Type B pancreatic cell (in vitro differentiated cells): ENCODE measurements around the gene KATNB1. TPM values are rescaled to one million over a fixed set of nuclear protein-coding genes. Genes with fewer than 3 reads are reported as not detected.

Experiments used
- DNase-seq: peaks from one replicate; pipeline ENCODE4 v3.0.0; 2021; ENCODE audit warnings: mixed read lengths; ENCODE audit not compliant: unreplicated experiment; ENCODE audit errors: extremely low spot score
- H3K27ac Mint-ChIP-seq: 2 replicates; pipeline ENCODE4 v1.8.0; 2021; ENCODE audit warnings: mild to moderate bottlenecking, mixed read lengths
- H3K27me3 Mint-ChIP-seq: 2 replicates; pipeline ENCODE4 v1.8.0; 2021; ENCODE audit warnings: mixed read lengths
- H3K36me3 Mint-ChIP-seq: 2 replicates; pipeline ENCODE4 v1.8.0; 2021; ENCODE audit warnings: mixed read lengths
- H3K4me1 Mint-ChIP-seq: one replicate; pipeline ENCODE4 v1.8.0; 2021; ENCODE audit warnings: mixed read lengths; ENCODE audit not compliant: unreplicated experiment
- H3K4me3 Mint-ChIP-seq: 2 replicates; pipeline ENCODE4 v1.8.0; 2021; ENCODE audit warnings: mild to moderate bottlenecking, mixed read lengths
- H3K9me3 Mint-ChIP-seq: 2 replicates; pipeline ENCODE4 v1.8.0; 2021; ENCODE audit warnings: mixed read lengths
- long read RNA-seq: library from polyadenylated mRNA; unstranded; transcript quantifications from one replicate; pipeline ENCODE4 v2.0.0, GENCODE V29; 2020
- total RNA-seq: library from RNA; stranded (reverse); gene quantifications from 2 replicates; pipeline ENCODE4 v1.2.1, GENCODE V29; 2021; ENCODE audit warnings: low replicate concordance
- TF ChIP-seq, protein P1 (sequence below): fragments of 200-600 bp; sonication (generic); conservative IDR thresholded peaks from 2 replicates; pipeline ENCODE4 v1.5.0; 2021; ENCODE audit warnings: antibody characterized with exemption, mild to moderate bottlenecking

The KATNB1 gene
- total RNA-seq = 20.2 and 31.7 TPM in 2 replicates
- long read RNA-seq, transcript KATNB1-201 (20 exons, 2,664 nt) = major isoform, 11 of 20 reads
- long read RNA-seq, partial matches to known transcripts = 2 of 20 reads
- long read RNA-seq, other reads (novel, unspliced or antisense) = 7 of 20 reads

GRCh38 chr16:57735755-57736418, at the start of gene KATNB1:
Gene KATNB1 (plus strand): TSS chr16:57735770. CDS start chr16:57737244, 1,474 bp downstream.
- TF ChIP-seq, protein P1, sequence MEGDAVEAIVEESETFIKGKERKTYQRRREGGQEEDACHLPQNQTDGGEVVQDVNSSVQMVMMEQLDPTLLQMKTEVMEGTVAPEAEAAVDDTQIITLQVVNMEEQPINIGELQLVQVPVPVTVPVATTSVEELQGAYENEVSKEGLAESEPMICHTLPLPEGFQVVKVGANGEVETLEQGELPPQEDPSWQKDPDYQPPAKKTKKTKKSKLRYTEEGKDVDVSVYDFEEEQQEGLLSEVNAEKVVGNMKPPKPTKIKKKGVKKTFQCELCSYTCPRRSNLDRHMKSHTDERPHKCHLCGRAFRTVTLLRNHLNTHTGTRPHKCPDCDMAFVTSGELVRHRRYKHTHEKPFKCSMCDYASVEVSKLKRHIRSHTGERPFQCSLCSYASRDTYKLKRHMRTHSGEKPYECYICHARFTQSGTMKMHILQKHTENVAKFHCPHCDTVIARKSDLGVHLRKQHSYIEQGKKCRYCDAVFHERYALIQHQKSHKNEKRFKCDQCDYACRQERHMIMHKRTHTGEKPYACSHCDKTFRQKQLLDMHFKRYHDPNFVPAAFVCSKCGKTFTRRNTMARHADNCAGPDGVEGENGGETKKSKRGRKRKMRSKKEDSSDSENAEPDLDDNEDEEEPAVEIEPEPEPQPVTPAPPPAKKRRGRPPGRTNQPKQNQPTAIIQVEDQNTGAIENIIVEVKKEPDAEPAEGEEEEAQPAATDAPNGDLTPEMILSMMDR = no peak
- no peak for DNase-seq
- Mint-ChIP-seq H3K4me1 (peaks cover 14% of the 10 kb centered on the region), H3K27me3 (no peaks in the 10 kb centered on the region), H3K36me3 (peaks cover 4% of the 10 kb centered on the region), H3K4me3 (peak within 1 kb of the TSS; percentile 100), H3K27ac (peak within 1 kb of the TSS; percentile 97), H3K9me3 (peaks cover 7% of the 10 kb centered on the region)

GRCh38 chr16:57686577-57686976, 49.0 kb upstream of the KATNB1 start:
- no peak for DNase-seq
- no peak overlapping the region for H3K4me3 Mint-ChIP-seq
- H3K9me3 Mint-ChIP-seq = no peaks in the 10 kb centered on the region
- TF ChIP-seq, protein P1 = no peak
- no peaks in the 10 kb centered on the region for H3K36me3 Mint-ChIP-seq
- no peaks in the 10 kb centered on the region for H3K27me3 Mint-ChIP-seq
- peaks cover 20% of the 10 kb centered on the region for H3K4me1 Mint-ChIP-seq
- no peak overlapping the region for H3K27ac Mint-ChIP-seq

DNA sequence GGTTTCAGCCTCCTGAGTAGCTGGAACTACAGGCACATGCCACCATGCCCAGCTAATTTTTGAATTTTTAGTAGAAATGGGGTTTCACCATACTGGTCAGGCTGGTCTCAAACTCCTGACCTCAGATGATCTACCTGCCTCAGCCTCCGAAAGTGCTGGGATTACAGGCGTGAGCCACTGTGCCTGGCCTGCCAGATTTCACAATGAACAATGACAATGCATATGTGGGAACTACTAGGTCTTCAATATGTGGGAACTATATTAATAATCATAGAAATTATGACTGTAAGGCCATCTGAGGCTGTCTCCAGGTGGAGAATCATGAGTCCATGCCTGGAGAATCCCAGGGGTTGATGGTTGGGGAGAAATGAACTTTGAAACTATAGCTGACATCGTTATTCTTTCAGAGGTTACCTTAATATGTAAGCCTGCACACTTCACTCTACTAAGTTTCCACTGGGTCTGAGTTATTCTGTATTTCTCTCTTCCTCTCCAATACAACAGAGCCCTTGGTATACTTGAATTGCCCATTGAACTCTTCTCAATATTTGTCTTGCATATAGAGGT, 48.1 kb upstream of the KATNB1 start:
- TF ChIP-seq, protein P1 = no peak

DNA sequence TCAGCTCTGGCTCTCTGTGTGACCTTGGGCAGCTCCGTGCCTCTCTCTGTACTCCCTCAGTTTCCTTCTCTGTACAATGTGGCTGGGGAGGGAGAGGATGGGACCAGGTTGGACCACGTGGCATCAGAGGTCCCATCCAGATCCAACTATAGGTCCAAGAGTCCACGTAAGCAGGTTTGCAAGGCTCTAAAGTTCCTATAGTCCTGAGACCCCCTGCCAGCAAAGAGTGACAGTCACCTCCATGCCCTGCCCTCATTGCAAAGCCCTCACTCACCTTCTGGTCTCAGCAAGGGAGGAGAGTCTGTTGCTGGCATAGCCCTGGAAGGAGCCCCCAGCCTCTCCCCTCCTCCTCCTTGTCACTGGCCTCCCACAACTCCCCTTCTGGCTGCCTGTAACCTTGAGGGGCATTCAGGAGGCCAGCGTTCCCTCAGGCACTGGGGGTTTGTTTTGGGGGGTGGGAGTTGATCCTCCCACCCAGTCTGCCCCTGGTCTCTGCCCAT, 47.0 kb upstream of the KATNB1 start:
- H3K36me3 Mint-ChIP-seq = no peaks in the 10 kb centered on the region
- DNase-seq = no peak
- TF ChIP-seq, protein P1 = no peak
- no peak overlapping the region for H3K4me3 Mint-ChIP-seq
- no peaks in the 10 kb centered on the region for H3K9me3 Mint-ChIP-seq
- no peaks in the 10 kb centered on the region for H3K27me3 Mint-ChIP-seq
- H3K4me1 Mint-ChIP-seq = peaks cover 13% of the 10 kb centered on the region
- H3K27ac Mint-ChIP-seq = no peak overlapping the region

More for the DNA sequence above, 48.1 kb upstream of the KATNB1 start:
- Mint-ChIP-seq H3K27me3 (no peaks in the 10 kb centered on the region), H3K4me1 (peaks cover 20% of the 10 kb centered on the region), H3K4me3 (no peak overlapping the region), H3K36me3 (no peaks in the 10 kb centered on the region), H3K9me3 (no peaks in the 10 kb centered on the region), H3K27ac (no peak overlapping the region)
- no peak for DNase-seq

DNA sequence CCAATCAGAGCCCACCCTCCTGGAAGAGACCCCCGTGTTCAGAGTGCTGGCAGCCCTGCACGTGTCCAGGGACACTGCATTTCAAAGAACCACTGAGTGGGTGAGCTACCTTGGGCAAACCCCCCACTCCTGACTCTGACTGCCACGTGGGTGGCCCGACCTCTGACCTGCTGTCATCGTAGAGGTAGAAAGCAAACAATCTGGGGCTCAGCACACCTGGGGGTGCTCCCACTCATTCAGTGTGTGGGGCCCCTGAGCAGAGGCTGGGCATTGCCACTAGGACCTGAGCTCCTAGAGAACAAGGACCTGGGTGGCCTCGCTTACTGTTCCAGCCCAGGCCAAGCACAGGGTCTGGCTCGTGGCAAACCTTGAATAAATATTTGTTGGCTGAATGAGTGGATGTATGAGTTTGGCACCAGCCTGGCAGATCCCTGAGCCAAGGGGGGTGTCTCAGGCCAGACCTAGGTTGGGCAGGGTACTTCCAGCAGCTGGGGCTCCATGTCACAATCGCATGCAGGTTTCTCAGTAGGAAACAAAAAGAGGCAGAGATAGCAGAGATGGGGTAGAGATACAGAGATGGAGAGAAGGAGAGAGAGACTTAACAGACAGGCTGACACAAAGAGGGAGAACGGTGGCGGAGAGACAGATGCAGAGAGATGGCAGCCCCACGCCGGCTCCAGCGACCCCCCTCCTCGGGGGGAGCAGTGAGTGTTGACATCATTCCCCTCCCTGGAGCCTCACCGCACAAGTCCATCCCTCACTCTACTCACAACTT, 46.4 kb upstream of the KATNB1 start:
- no peaks in the 10 kb centered on the region for H3K27me3 Mint-ChIP-seq
- H3K27ac Mint-ChIP-seq = no peak overlapping the region
- TF ChIP-seq, protein P1 = no peak
- no peaks in the 10 kb centered on the region for H3K36me3 Mint-ChIP-seq
- H3K9me3 Mint-ChIP-seq = no peaks in the 10 kb centered on the region
- no peak overlapping the region for H3K4me3 Mint-ChIP-seq
- peaks cover 13% of the 10 kb centered on the region for H3K4me1 Mint-ChIP-seq
- no peak for DNase-seq
